ENCODE data around the gene PTBP1.
"Not testable (repeated sequence)": the region's sequence is repeated elsewhere in the genome, so short reads cannot be mapped to it uniquely, and the experiment has no call there.

The PTBP1 gene

GRCh38 chr19:853014-853585 lies 55.8 kb downstream of the PTBP1 start:
- Histone ChIP-seq H3K79me2 (ENCODE audit: low read length) (no peaks in the 10 kb centered on the region), H2AFZ (ENCODE audit: low read length) (no peak overlapping the region), H3K9me2 (replicated peaks; ENCODE audit: insufficient read depth, low read length) (no peaks in the 10 kb centered on the region), H3K4me2 (ENCODE audit: low read depth, low read length) (no peak overlapping the region), H3K27ac (ENCODE audit: low read length) (no peak overlapping the region), H3K4me1 (ENCODE audit: low read length) (no peaks in the 10 kb centered on the region), H3K9ac (ENCODE audit: low read length) (no peak overlapping the region), H3K4me3 (ENCODE audit: low read length) (no peak overlapping the region), H3K9me3 (replicated peaks; ENCODE audit: insufficient read depth, low read length) (no peaks in the 10 kb centered on the region), H3K36me3 (replicated peaks; ENCODE audit: insufficient read depth, low read length) (no peaks in the 10 kb centered on the region), H3F3A (ENCODE audit: insufficient read depth, low read length) (no peaks in the 10 kb centered on the region), H3K27me3 (replicated peaks; ENCODE audit: insufficient read depth, low read length) (peaks cover 74% of the 10 kb centered on the region), H4K20me1 (ENCODE audit: insufficient read depth, low read length) (no peaks in the 10 kb centered on the region)
- DNase-seq = no peak
- TF ChIP-seq EZH2phosphoT487 (IDR thresholded peaks at IDR 0.05; ENCODE audit: low read length) (no peak), CTCF (IDR thresholded peaks at IDR 0.05; ENCODE audit: low read length) (no peak), EZH2 (optimal IDR thresholded peaks at IDR 0.05; ENCODE audit: low read depth, low read length) (no peak)

GRCh38 chr19:853614-854220 lies 56.5 kb downstream of the PTBP1 start:
- H3K9me3 ChIP-seq (replicated peaks; ENCODE audit: insufficient read depth, low read length); H4K20me1 ChIP-seq (ENCODE audit: insufficient read depth, low read length); H3F3A ChIP-seq (ENCODE audit: insufficient read depth, low read length); H3K4me3 ChIP-seq (ENCODE audit: low read length); H3K79me2 ChIP-seq (ENCODE audit: low read length); H3K4me2 ChIP-seq (ENCODE audit: low read depth, low read length); DNase-seq; H3K36me3 ChIP-seq (replicated peaks; ENCODE audit: insufficient read depth, low read length); H3K4me1 ChIP-seq (ENCODE audit: low read length); H3K9ac ChIP-seq (ENCODE audit: low read length); H2AFZ ChIP-seq (ENCODE audit: low read length); H3K9me2 ChIP-seq (replicated peaks; ENCODE audit: insufficient read depth, low read length); H3K27ac ChIP-seq (ENCODE audit: low read length): not testable (repeated sequence)
- peaks cover 74% of the 10 kb centered on the region for H3K27me3 ChIP-seq (replicated peaks; ENCODE audit: insufficient read depth, low read length)

- no peak overlapping the region for H3K4me2 ChIP-seq (ENCODE audit: low read depth, low read length)
- H3K36me3 ChIP-seq (replicated peaks; ENCODE audit: insufficient read depth, low read length) = no peaks in the 10 kb centered on the region
- no peak overlapping the region for H2AFZ ChIP-seq (ENCODE audit: low read length)
- no peaks in the 10 kb centered on the region for H3K79me2 ChIP-seq (ENCODE audit: low read length)
- no peaks in the 10 kb centered on the region for H3K9me2 ChIP-seq (replicated peaks; ENCODE audit: insufficient read depth, low read length)
- peaks cover 74% of the 10 kb centered on the region for H3K27me3 ChIP-seq (replicated peaks; ENCODE audit: insufficient read depth, low read length)
- no peak for TF ChIP-seq CTCF (IDR thresholded peaks at IDR 0.05; ENCODE audit: low read length)
- TF ChIP-seq EZH2phosphoT487 (IDR thresholded peaks at IDR 0.05; ENCODE audit: low read length) = no peak
- no peak for TF ChIP-seq EZH2 (optimal IDR thresholded peaks at IDR 0.05; ENCODE audit: low read depth, low read length)
- no peaks in the 10 kb centered on the region for H3F3A ChIP-seq (ENCODE audit: insufficient read depth, low read length)
- H3K4me3 ChIP-seq (ENCODE audit: low read length) = no peak overlapping the region
- no peaks in the 10 kb centered on the region for H3K9me3 ChIP-seq (replicated peaks; ENCODE audit: insufficient read depth, low read length)
- no peak for DNase-seq
- no peaks in the 10 kb centered on the region for H4K20me1 ChIP-seq (ENCODE audit: insufficient read depth, low read length)
- H3K27ac ChIP-seq (ENCODE audit: low read length) = no peak overlapping the region
- no peaks in the 10 kb centered on the region for H3K4me1 ChIP-seq (ENCODE audit: low read length)
- no peak overlapping the region for H3K9ac ChIP-seq (ENCODE audit: low read length)
Measured at GRCh38 chr19:854549-854948, 57.3 kb downstream of the PTBP1 start.

- Histone ChIP-seq H2AFZ (ENCODE audit: low read length) (no peak overlapping the region), H3K27ac (ENCODE audit: low read length) (no peak overlapping the region), H3K4me1 (ENCODE audit: low read length) (no peaks in the 10 kb centered on the region), H3K4me2 (ENCODE audit: low read depth, low read length) (no peak overlapping the region), H3K79me2 (ENCODE audit: low read length) (no peaks in the 10 kb centered on the region), H3K27me3 (replicated peaks; ENCODE audit: insufficient read depth, low read length) (peaks cover 75% of the 10 kb centered on the region), H3F3A (ENCODE audit: insufficient read depth, low read length) (no peaks in the 10 kb centered on the region), H3K4me3 (ENCODE audit: low read length) (no peak overlapping the region), H3K9me2 (replicated peaks; ENCODE audit: insufficient read depth, low read length) (no peaks in the 10 kb centered on the region), H3K36me3 (replicated peaks; ENCODE audit: insufficient read depth, low read length) (no peaks in the 10 kb centered on the region), H3K9me3 (replicated peaks; ENCODE audit: insufficient read depth, low read length) (no peaks in the 10 kb centered on the region), H4K20me1 (ENCODE audit: insufficient read depth, low read length) (no peaks in the 10 kb centered on the region), H3K9ac (ENCODE audit: low read length) (no peak overlapping the region)
- TF ChIP-seq EZH2 (optimal IDR thresholded peaks at IDR 0.05; ENCODE audit: low read depth, low read length) (no peak), EZH2phosphoT487 (IDR thresholded peaks at IDR 0.05; ENCODE audit: low read length) (no peak), CTCF (IDR thresholded peaks at IDR 0.05; ENCODE audit: low read length) (no peak)
- no peak for DNase-seq
Measured at GRCh38 chr19:855142-855541, 57.9 kb downstream of the PTBP1 start.

All from MM.1S (cell line).